HUES48 (cell line): Measurements from ENCODE around the gene GRIFIN.
A peak's percentile ranks its signal among the peaks of the same experiment; 100 is the strongest.

Experiments used
- H3K27ac ChIP-seq: one replicate; pipeline ENCODE4 v1.7.0; 2013; ENCODE audit warnings: low read depth, low read length, inconsistent platforms
- H3K27me3 ChIP-seq: 2 replicates; pipeline ENCODE4 v1.6.1; 2013; ENCODE audit warnings: mild to moderate bottlenecking, low read length; ENCODE audit not compliant: control insufficient read depth, insufficient read depth
- H3K36me3 ChIP-seq: 2 replicates; pipeline ENCODE4 v1.6.1; 2013; ENCODE audit warnings: low read length; ENCODE audit not compliant: control insufficient read depth, insufficient read depth
- H3K4me1 ChIP-seq: 2 replicates; pipeline ENCODE4 v1.6.1; 2013; ENCODE audit warnings: mild to moderate bottlenecking, low read length; ENCODE audit not compliant: control insufficient read depth, insufficient read depth
- H3K4me3 ChIP-seq: 2 replicates; pipeline ENCODE4 v1.5.1; 2013; ENCODE audit warnings: mild to moderate bottlenecking, low read depth, low read length
- H3K9ac ChIP-seq: 2 replicates; pipeline ENCODE4 v1.6.1; 2013; ENCODE audit warnings: mild to moderate bottlenecking, low read depth, low read length, moderate library complexity
- H3K9me3 ChIP-seq: 2 replicates; pipeline ENCODE4 v1.6.1; 2013; ENCODE audit warnings: low read length; ENCODE audit not compliant: control insufficient read depth, insufficient read depth

GRIFIN gene

DNA sequence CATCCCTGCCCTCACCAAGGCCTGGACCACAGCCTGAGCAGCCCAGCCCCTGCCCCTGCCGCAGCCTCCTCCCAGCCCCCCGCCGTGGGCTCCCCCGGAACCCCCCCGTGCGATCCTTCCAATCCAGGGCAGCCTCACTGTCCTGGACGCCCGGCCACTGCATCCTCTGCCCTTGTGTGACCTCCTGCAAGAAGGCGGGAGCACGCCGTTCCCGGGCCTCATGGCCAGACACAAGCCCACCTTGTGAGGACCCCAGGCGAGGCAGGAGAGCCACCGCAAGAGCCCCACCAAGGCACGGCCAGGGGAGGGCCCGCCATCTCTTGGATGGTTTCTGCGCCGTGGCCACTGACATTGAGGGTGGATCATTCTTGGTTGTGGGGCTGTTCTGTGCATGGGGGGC lies 35.6 kb upstream of the GRIFIN start:
- H3K36me3 ChIP-seq = no peaks in the 10 kb centered on the region
- H3K27me3 ChIP-seq = peaks cover under 1% of the 10 kb centered on the region; the same call in 1 of the 2 replicates
- no peak overlapping the region for H3K4me3 ChIP-seq
- no peaks in the 10 kb centered on the region for H3K9me3 ChIP-seq
- H3K4me1 ChIP-seq = peaks cover 2% of the 10 kb centered on the region
- no peak overlapping the region for H3K9ac ChIP-seq
- H3K27ac ChIP-seq = no peak overlapping the region

DNA sequence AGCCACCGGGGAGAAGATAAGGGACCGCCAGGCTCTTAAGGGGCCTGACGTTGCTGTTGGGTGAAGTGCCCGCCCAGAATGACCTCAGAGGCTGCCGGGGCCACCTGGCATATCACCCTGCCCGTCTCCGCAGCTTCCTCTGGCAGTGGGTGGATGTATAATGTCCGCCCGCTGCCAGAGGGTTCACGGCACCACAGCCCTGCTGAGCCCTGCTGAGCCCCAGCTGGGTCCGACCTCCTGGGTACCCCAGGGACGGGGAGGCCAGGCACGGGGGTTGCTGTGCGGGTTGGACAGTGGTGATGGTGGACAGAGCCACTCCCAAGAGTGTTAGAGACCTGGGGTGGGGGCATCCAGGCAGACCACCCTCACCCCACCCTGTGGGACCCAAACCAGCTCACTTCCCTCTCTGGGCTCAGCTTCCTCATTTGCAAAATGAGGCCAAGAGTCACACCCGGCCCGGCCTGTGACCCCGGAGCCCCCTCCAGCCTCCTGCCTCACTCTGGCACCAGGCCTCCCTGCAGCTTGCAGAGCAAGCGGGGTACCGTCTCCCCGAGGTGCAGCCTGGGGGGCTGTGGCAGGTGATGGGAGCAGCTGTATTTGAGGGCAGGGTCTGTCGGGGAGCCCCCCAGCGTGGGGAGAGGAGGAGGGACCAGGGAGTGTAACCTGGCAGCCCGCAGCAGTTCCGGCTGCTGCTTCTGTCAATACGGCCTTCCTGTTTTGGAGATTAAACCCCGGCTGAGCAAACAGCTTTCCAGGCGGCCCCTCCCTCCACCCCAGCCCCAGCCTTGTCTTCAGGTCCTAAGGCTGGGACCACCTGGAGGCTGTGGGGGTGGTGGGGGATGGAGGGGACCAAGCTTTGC lies 34.9 kb upstream of the GRIFIN start:
- no peaks in the 10 kb centered on the region for H3K36me3 ChIP-seq

DNA sequence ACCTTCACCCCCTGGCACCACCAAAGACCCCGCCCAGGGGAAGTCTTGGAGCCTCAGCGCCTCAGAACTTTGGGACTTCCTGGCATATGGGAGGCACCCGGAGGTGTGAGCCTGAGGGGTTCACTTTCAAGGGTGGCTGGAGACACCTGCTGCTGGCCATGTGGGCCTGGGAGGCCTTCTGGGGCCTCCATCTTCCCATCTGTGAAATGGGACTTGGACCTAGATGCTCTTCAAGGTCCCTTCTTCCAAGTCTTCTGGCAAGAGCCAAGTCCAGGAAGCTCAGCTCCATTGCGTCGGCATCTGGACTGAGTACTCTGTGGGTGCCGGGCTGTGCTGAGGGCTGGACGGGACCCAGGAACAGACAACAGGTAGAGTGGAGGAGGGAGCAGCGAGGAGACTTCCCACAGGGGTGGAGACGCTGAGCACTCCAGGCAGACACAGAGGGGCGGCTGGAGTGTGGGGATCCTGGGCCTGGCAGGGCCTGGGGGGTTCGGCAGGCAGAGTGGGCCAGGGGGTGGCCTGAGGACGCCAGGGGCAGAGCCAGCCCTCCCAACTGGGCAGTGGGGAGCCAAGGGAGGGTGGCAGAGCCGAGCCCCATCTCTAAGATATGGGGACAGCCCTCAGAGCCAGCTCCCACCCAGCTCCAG lies 34.1 kb upstream of the GRIFIN start:
- no peaks in the 10 kb centered on the region for H3K36me3 ChIP-seq
- H3K27me3 ChIP-seq = no peaks in the 10 kb centered on the region
- H3K4me1 ChIP-seq = no peaks in the 10 kb centered on the region; the same call in 1 of the 2 replicates
- H3K9me3 ChIP-seq = no peaks in the 10 kb centered on the region
- H3K9ac ChIP-seq = no peak overlapping the region
- H3K4me3 ChIP-seq = no peak overlapping the region
- no peak overlapping the region for H3K27ac ChIP-seq

More for the DNA sequence above, 34.9 kb upstream of the GRIFIN start:
- peak overlapping the region; percentile 26 for H3K27ac ChIP-seq
- H3K27me3 ChIP-seq = no peaks in the 10 kb centered on the region; the same call in 1 of the 2 replicates
- no peaks in the 10 kb centered on the region; the same call in 1 of the 2 replicates for H3K4me1 ChIP-seq
- H3K9me3 ChIP-seq = no peaks in the 10 kb centered on the region
- H3K9ac ChIP-seq = no peak overlapping the region
- no peak overlapping the region for H3K4me3 ChIP-seq

DNA sequence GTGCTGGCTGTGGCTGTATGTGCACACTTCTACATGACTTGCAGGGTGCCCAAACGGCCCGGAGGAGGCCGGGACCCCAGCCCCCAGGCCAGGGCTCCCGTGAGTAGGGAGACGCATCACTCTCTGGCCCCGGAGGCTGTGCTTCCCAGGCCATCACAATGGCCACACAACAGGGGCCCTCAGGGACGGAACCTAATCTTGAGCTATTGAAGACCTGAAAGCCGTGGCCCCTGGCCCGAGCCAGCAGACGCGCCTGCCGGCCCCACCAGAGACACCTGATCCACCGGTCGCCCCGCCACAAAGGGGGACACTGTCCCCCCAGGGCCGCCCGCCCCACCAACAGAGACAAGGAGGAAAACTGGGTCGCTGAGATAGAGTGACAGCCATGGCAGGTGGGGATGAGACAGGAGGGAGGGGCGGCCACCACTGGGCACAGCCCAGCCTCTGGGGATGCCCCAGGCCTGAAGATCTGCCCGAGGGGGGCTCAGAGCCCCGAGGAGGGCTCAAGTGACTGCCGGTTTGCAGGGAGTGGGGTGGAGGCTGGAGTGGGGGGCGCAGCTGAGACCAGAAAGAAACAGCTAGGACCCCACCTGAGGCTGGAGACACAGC lies 33.2 kb upstream of the GRIFIN start:
- no peaks in the 10 kb centered on the region for H3K36me3 ChIP-seq
- H3K9me3 ChIP-seq = no peaks in the 10 kb centered on the region
- H3K4me3 ChIP-seq = no peak overlapping the region
- H3K4me1 ChIP-seq = no peaks in the 10 kb centered on the region; the same call in 1 of the 2 replicates
- no peak overlapping the region for H3K27ac ChIP-seq
- no peaks in the 10 kb centered on the region for H3K27me3 ChIP-seq
- no peak overlapping the region for H3K9ac ChIP-seq

DNA sequence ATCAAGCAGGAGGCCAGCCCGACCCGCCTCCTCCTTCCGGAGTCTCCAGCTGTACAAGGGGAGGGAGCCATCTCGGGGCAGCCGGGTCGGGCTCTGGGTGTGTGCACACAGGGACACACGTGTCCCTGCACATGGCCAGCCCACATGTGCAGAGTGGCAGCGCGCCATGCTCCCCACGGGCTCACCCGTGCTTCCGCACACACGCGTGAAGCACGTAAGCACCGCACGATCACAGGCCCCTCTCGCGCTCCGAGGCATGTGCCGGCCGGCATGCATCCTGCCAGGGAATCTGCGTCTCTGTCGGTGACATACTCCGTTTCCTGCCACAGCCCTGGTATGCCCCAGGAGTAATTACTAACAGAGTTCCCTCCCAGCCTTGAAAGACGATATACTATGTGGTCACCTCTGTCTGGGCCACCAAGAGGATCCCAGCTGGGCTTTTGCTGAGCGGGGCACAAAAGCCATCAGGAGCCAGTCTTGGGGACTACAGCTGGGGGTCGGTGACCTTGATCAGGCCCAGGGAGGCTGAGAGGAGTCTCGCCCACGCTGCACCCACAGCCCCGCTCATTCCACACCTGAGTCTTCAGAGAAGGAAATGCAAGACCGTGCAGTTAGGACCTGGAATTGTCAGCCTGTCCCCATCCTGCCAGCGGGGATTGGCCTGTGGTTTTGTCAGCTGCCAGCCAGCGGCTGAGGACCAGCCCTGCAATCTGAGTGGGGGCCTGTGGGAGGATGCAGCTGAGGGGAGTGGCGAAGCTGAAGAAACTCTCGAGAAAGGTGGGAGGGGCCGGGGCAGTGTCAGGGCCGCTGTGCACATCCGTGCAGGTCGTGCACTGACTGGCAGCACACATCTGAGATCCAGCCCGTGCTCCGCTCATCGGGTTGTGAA lies 32.4 kb upstream of the GRIFIN start:
- Histone ChIP-seq H3K9me3 (no peaks in the 10 kb centered on the region), H3K27ac (peak overlapping the region; percentile 12), H3K36me3 (no peaks in the 10 kb centered on the region), H3K9ac (no peak overlapping the region), H3K4me3 (no peak overlapping the region), H3K27me3 (no peaks in the 10 kb centered on the region), H3K4me1 (no peaks in the 10 kb centered on the region; the same call in 1 of the 2 replicates)

DNA sequence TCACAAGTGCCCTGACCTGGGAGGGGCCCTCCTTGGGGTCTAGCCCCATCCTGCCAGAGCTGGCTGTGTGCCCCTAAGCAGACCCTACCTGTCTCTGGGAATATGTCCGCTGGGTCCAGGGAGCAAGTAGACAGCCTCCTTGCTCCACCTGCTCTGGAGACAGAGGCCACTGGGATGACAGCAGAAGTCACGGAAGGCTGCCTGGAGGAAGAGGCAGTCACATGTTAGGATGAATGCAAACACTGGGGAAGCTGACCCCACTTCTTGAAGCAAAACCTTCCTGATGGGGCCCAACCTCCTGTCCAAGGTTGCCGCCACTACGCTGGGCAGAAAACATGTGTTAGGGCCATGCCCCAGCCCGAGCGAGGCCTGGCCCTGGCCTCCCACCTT lies 31.7 kb upstream of the GRIFIN start:
- Histone ChIP-seq H3K36me3 (no peaks in the 10 kb centered on the region), H3K4me1 (no peaks in the 10 kb centered on the region; the same call in 1 of the 2 replicates), H3K9ac (no peak overlapping the region), H3K27me3 (no peaks in the 10 kb centered on the region), H3K9me3 (no peaks in the 10 kb centered on the region), H3K27ac (no peak overlapping the region), H3K4me3 (no peak overlapping the region)

DNA sequence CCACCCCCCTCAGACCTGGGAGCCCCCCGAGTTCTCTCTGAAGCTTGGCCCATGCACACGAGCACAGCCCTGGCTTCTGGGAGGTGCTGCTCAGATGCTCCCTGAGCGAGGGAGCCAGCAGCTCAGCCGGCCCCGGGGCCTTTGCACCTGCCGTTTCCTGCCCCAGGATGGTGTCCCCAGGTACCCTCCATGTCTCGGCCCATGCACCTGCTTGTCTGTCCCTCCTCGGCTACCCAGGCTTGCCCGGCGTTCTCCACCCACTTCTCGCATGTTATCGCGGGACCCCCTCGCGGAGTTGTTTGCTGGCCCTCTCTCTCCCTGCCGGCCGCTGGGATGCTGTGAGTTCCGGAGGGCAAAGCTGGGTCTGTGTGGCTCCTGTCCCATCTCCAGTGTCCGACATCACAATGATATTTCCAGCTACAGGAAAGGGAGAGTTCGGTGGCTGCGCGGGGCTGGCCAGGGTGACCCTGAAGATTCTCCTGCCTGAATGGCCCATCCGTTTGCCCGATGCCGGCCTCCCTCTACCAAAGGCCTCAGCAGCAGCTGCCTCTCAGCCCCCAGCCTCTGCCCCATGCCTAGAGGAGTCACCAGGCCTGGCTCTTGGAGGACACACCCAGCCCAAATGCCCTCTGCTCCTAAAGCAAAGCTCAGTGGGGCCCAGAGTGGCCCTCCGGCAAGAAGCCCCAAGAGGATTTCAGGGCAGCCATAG lies 31.2 kb upstream of the GRIFIN start:
- H3K9ac ChIP-seq = no peak overlapping the region
- no peak overlapping the region for H3K27ac ChIP-seq
- no peaks in the 10 kb centered on the region for H3K36me3 ChIP-seq
- H3K4me3 ChIP-seq = no peak overlapping the region
- H3K9me3 ChIP-seq = no peaks in the 10 kb centered on the region
- no peaks in the 10 kb centered on the region for H3K27me3 ChIP-seq
- H3K4me1 ChIP-seq = no peaks in the 10 kb centered on the region; the same call in 1 of the 2 replicates

DNA sequence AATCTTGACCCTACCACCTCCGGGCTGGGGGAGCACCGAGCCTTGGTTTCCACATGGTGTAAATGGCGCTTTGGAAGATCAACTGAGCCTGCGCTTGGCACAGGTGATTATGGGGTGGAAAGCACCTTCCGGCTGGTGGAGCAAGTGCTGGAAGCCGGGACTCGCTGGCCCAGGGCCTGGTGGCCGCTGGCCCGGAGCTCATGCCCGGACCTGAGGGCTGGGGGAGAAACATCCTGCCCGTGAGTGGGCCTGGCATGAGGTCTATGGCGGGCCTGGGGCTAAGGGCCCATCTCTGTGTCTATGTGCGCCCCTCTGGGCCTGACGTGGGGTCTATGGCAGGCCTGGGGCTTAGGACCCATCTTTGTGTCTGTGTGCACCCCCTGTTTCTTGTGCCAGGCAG lies 29.2 kb upstream of the GRIFIN start:
- no peak overlapping the region for H3K27ac ChIP-seq
- H3K9ac ChIP-seq = no peak overlapping the region
- H3K27me3 ChIP-seq = no peaks in the 10 kb centered on the region
- no peaks in the 10 kb centered on the region for H3K9me3 ChIP-seq
- no peaks in the 10 kb centered on the region for H3K36me3 ChIP-seq
- H3K4me1 ChIP-seq = peaks cover 5% of the 10 kb centered on the region; the same call in 1 of the 2 replicates
- H3K4me3 ChIP-seq = no peak overlapping the region

DNA sequence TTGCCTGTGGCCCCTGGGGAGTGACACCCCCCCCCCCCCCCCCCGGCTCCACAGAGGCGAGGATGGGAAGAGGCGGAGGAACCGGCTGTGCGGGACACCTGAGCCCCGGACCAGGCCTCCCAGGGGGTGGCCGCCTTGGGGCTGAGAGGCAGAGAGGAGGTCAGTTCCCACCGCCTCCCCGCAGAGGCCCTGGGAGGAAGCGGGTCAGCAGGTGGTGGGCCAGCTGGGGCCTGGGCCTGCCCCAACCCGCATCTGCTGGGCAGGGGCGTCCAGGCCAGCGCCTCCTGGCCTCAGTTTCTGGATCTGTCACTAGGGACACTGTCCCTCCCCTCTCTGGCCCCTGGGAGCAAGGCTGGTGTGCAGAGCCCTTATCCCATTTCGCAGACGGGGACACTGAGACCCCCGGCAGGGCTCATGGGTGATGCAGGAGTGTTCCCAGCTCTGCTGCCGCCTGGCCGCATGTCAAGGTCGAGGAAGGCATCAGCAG lies 28.7 kb upstream of the GRIFIN start:
- Histone ChIP-seq H3K4me3 (no peak overlapping the region), H3K36me3 (no peaks in the 10 kb centered on the region), H3K4me1 (peaks cover 6% of the 10 kb centered on the region; the same call in 1 of the 2 replicates), H3K9me3 (no peaks in the 10 kb centered on the region), H3K27me3 (no peaks in the 10 kb centered on the region), H3K9ac (no peak overlapping the region), H3K27ac (no peak overlapping the region)
